HTR-8/SVneo (cell line): ENCODE measurements around the gene SLC35F6.
"Not testable (repeated sequence)": the region's sequence is repeated elsewhere in the genome, so short reads cannot be mapped to it uniquely, and the experiment has no call there.

Source experiments
- DNase-seq: peaks from one replicate; pipeline ENCODE4 v3.0.0; 2011; ENCODE audit warnings: low spot score, mixed read lengths; ENCODE audit not compliant: insufficient read length
- FAIRE-seq: peaks from 2 replicates; lab custom pipeline; 2011; peaks lifted over from hg19 to GRCh38; lab: Jason Lieb, UNC

The SLC35F6 gene

GRCh38 chr2:26730549-26731344 lies 33.3 kb upstream of the SLC35F6 start:
- DNase-seq = no peak
- no peak for FAIRE-seq

- FAIRE-seq (no peak), DNase-seq (no peak)
These were observed 32.4 kb upstream of the SLC35F6 start for GRCh38 chr2:26731714-26732113.

- DNase-seq (no peak), FAIRE-seq (no peak)
These were observed 31.6 kb upstream of the SLC35F6 start for GRCh38 chr2:26732446-26732845.

- no peak for DNase-seq
- no peak for FAIRE-seq
These were observed 30.7 kb upstream of the SLC35F6 start for GRCh38 chr2:26733413-26733812.

- DNase-seq = peak; percentile 51
- FAIRE-seq = peak; percentile 82
These were observed 29.0 kb upstream of the SLC35F6 start for GRCh38 chr2:26735097-26735496.

- FAIRE-seq (peak; percentile 74), DNase-seq (no peak)
These were observed 28.0 kb upstream of the SLC35F6 start for GRCh38 chr2:26735883-26736588.

GRCh38 chr2:26737221-26737620 lies 26.9 kb upstream of the SLC35F6 start:
- no peak for DNase-seq
- FAIRE-seq = no peak

GRCh38 chr2:26738481-26738880 lies 25.6 kb upstream of the SLC35F6 start:
- DNase-seq (no peak), FAIRE-seq (no peak)

GRCh38 chr2:26739514-26739913 lies 24.6 kb upstream of the SLC35F6 start:
- FAIRE-seq (no peak), DNase-seq (no peak)

GRCh38 chr2:26740346-26740745 lies 23.7 kb upstream of the SLC35F6 start:
- no peak for FAIRE-seq
- no peak for DNase-seq

- DNase-seq (no peak), FAIRE-seq (peak; percentile 20)
These were observed 23.2 kb upstream of the SLC35F6 start for GRCh38 chr2:26740890-26741302.

GRCh38 chr2:26742048-26742770 lies 21.9 kb upstream of the SLC35F6 start:
- FAIRE-seq = no peak
- no peak for DNase-seq

- no peak for FAIRE-seq
- DNase-seq = no peak
These were observed 20.2 kb upstream of the SLC35F6 start for GRCh38 chr2:26743852-26744251.

- FAIRE-seq (no peak), DNase-seq (no peak)
These were observed 19.1 kb upstream of the SLC35F6 start for GRCh38 chr2:26744953-26745352.

- DNase-seq (peak; percentile 83), FAIRE-seq (no peak)
These were observed 18.3 kb upstream of the SLC35F6 start for GRCh38 chr2:26745609-26746327.

GRCh38 chr2:26746934-26747333 lies 17.1 kb upstream of the SLC35F6 start:
- no peak for FAIRE-seq
- no peak for DNase-seq

- not testable (repeated sequence) for DNase-seq, FAIRE-seq
These were observed 14.2 kb upstream of the SLC35F6 start for GRCh38 chr2:26749787-26750420.

GRCh38 chr2:26750467-26750866 lies 13.6 kb upstream of the SLC35F6 start:
- FAIRE-seq, DNase-seq: not testable (repeated sequence)

- DNase-seq (no peak), FAIRE-seq (no peak)
These were observed 11.4 kb upstream of the SLC35F6 start for GRCh38 chr2:26752656-26753055.

- FAIRE-seq = no peak
These were observed 9.5 kb upstream of the SLC35F6 start for GRCh38 chr2:26754539-26754938.

More at GRCh38 chr2:26754539-26754938, 9.5 kb upstream of the SLC35F6 start:
- DNase-seq = no peak
